Measurements from ENCODE around the gene VIPR2.

GRCh38 chr7:159138508-159138907 lies 6.2 kb downstream of the VIPR2 start:
- TF ChIP-seq EP300 (IDR thresholded peaks at IDR 0.05) = no peak
- no peak for TF ChIP-seq CTCF (IDR thresholded peaks at IDR 0.05)
- no peak for TF ChIP-seq POLR2A (IDR thresholded peaks at IDR 0.05)
